ENCODE results near the gene PRSS53. TPM values are rescaled to one million over a fixed set of nuclear protein-coding genes. Genes with fewer than 3 reads are reported as not detected.
A peak's percentile ranks its signal among the peaks of the same experiment; 100 is the strongest.

The PRSS53 gene
- total RNA-seq, 6 experiments from 2014 or later = 2.3 to 14.8 (median 3.9) TPM

GRCh38 chr16:31042866-31043265 is 45.9 kb downstream of the PRSS53 start:
- Histone ChIP-seq H3K4me1 (peaks cover 0 to 6% (median 0%) of the 10 kb centered on the region in 4 donors), H3K36me3 (peaks cover 0 to 35% (median 16%) of the 10 kb centered on the region in 4 donors), H3K4me3 (no peak overlapping the region), H3K27ac (no peak overlapping the region), H3K9me3 (no peaks in the 10 kb centered on the region), H3K27me3 (no peaks in the 10 kb centered on the region)
- WGBS (ENCODE audit: insufficient coverage, low coverage, low lambda C conversion rate, missing lambda C conversion rate) = 93% methylated on average over 5 of the region's 10 CpGs
- DNase-seq = no peak
- no peak for ATAC-seq
- TF ChIP-seq CTCF (IDR thresholded peaks at IDR 0.05) = no peak
- TF ChIP-seq POLR2A (IDR thresholded peaks at IDR 0.05) = no peak
- intact Hi-C loops (cut with DNase I) = loop anchor here in 1 of 2 donors (10.0 kb wide), 1 partner anchor 58 kb away; the partner anchor contains the start of gene HSD3B7

- no peak overlapping the region for H3K4me3 ChIP-seq
- peaks cover 4 to 53% (median 19%) of the 10 kb centered on the region in 4 donors for H3K36me3 ChIP-seq
- DNase-seq (no peak), ATAC-seq (no peak)
- TF ChIP-seq POLR2A (IDR thresholded peaks at IDR 0.05) (no peak), CTCF (IDR thresholded peaks at IDR 0.05) (no peak)
- H3K4me1 ChIP-seq = peaks cover 0 to 17% (median 3%) of the 10 kb centered on the region in 4 donors
- intact Hi-C loops (cut with DNase I) = no loop called here
- WGBS (ENCODE audit: insufficient coverage, low coverage, low lambda C conversion rate, missing lambda C conversion rate) = 100% methylated on average over 2 of the region's 2 CpGs
- H3K9me3 ChIP-seq = no peaks in the 10 kb centered on the region
- H3K27ac ChIP-seq = no peak overlapping the region
- no peaks in the 10 kb centered on the region for H3K27me3 ChIP-seq
These were observed 49.8 kb downstream of the PRSS53 start for GRCh38 chr16:31038993-31039392.

GRCh38 chr16:31036691-31037090 is 52.1 kb downstream of the PRSS53 start:
- Histone ChIP-seq H3K4me3 (no peak overlapping the region), H3K27me3 (no peaks in the 10 kb centered on the region), H3K4me1 (peaks cover 0 to 11% (median 5%) of the 10 kb centered on the region in 4 donors), H3K27ac (no peak overlapping the region), H3K9me3 (no peaks in the 10 kb centered on the region), H3K36me3 (peaks cover 4 to 45% (median 14%) of the 10 kb centered on the region in 4 donors)
- no peak for TF ChIP-seq POLR2A (IDR thresholded peaks at IDR 0.05)
- TF ChIP-seq CTCF (IDR thresholded peaks at IDR 0.05) = no peak
- WGBS (ENCODE audit: insufficient coverage, low coverage, low lambda C conversion rate, missing lambda C conversion rate) = 60% methylated on average over 1 of the region's 2 CpGs
- DNase-seq = no peak
- intact Hi-C loops (cut with DNase I) = no loop called here
- ATAC-seq = no peak

GRCh38 chr16:31033709-31034492 is 54.8 kb downstream of the PRSS53 start:
- peaks cover 0 to 11% (median 5%) of the 10 kb centered on the region in 4 donors for H3K4me1 ChIP-seq
- H3K36me3 ChIP-seq = peaks cover 3 to 29% (median 6%) of the 10 kb centered on the region in 4 donors
- H3K4me3 ChIP-seq = peak overlapping the region; percentile 73 to 95 (median 81)
- intact Hi-C loops (cut with DNase I) = no loop called here
- H3K27ac ChIP-seq = peak overlapping the region; percentile 87 to 98 (median 97)
- peak; percentile 80 to 85 (median 82) for ATAC-seq
- TF ChIP-seq CTCF (IDR thresholded peaks at IDR 0.05) = no peak
- peak; percentile 87 for TF ChIP-seq POLR2A (IDR thresholded peaks at IDR 0.05)
- H3K27me3 ChIP-seq = no peaks in the 10 kb centered on the region
- H3K9me3 ChIP-seq = no peaks in the 10 kb centered on the region
- WGBS (ENCODE audit: insufficient coverage, low coverage, low lambda C conversion rate, missing lambda C conversion rate) = 0% methylated on average over 21 of the region's 47 CpGs
- DNase-seq = peak; percentile 95 to 96 (median 96)

Other genes starting within 250 kb of the PRSS53 start
- 10 to 100 TPM in 2 of 6 experiments, 1 to 10 TPM in 4; 5.9 to 14.3 (median 7.9) TPM for gene BCL7C, start 194.9 kb downstream of the PRSS53 start, total RNA-seq
- gene CTF1, start 192.3 kb downstream of the PRSS53 start, total RNA-seq = under 1 TPM in 4 of 6 experiments, not detected in 2; 0.13 to 0.74 (median 0.43) TPM
- gene FBXL19, start 165.4 kb downstream of the PRSS53 start, total RNA-seq = 1 to 10 TPM; 2.8 to 8.0 (median 3.4) TPM
- 10 to 100 TPM; 27.7 to 56.6 (median 31.6) TPM for gene ORAI3, start 139.9 kb downstream of the PRSS53 start, total RNA-seq
- 1 to 10 TPM; 3.7 to 7.4 (median 6.9) TPM for gene SETD1A, start 131.2 kb downstream of the PRSS53 start, total RNA-seq
- 100 to 1,000 TPM in 3 of 6 experiments, 10 to 100 TPM in 3; 54.6 to 219 (median 86.9) TPM for gene HSD3B7, start 103.7 kb downstream of the PRSS53 start, total RNA-seq
- gene STX1B, start 78.3 kb downstream of the PRSS53 start, total RNA-seq = 1 to 10 TPM in 4 of 6 experiments, under 1 TPM in 2; 0.61 to 4.5 (median 2.6) TPM
- 10 to 100 TPM; 18.8 to 52.8 (median 23.6) TPM for gene STX4, start 55.4 kb downstream of the PRSS53 start, total RNA-seq
- 1 to 10 TPM; 2.0 to 4.6 (median 3.5) TPM for gene ZNF668, start 14.7 kb downstream of the PRSS53 start, total RNA-seq
- gene ZNF646, start 14.5 kb downstream of the PRSS53 start, total RNA-seq = 1 to 10 TPM; 4.2 to 5.0 (median 4.5) TPM
- 100 to 1,000 TPM; 102 to 297 (median 199) TPM for gene VKORC1, start 5.9 kb upstream of the PRSS53 start, total RNA-seq
- 10 to 100 TPM; 34.8 to 61.5 (median 41.8) TPM for gene BCKDK, start 19.4 kb upstream of the PRSS53 start, total RNA-seq
- gene KAT8, start 28.7 kb upstream of the PRSS53 start, total RNA-seq = 10 to 100 TPM; 20.4 to 29.9 (median 25.2) TPM
- 10 to 100 TPM in 4 of 6 experiments, 1 to 10 TPM in 2; 5.6 to 20.0 (median 13.1) TPM for gene PRSS8, start 46.8 kb upstream of the PRSS53 start, total RNA-seq
- gene PRSS36, start 61.1 kb upstream of the PRSS53 start, total RNA-seq = 1 to 10 TPM in 3 of 6 experiments, under 1 TPM in 3; 0.25 to 1.6 (median 1.0) TPM
- 10 to 100 TPM; 18.7 to 69.7 (median 40.4) TPM for gene FUS, start 91.2 kb upstream of the PRSS53 start, total RNA-seq
- 10 to 100 TPM in 3 of 6 experiments, 1 to 10 TPM in 3; 5.7 to 14.9 (median 9.6) TPM for gene PYCARD, start 113.8 kb upstream of the PRSS53 start, total RNA-seq
- gene TRIM72, start 125.2 kb upstream of the PRSS53 start, total RNA-seq = under 1 TPM in 1 of 6 experiments, not detected in 5; 0.06 TPM
- gene PYDC1, start 128.2 kb upstream of the PRSS53 start, total RNA-seq = not detected
- gene ITGAM, start 171.0 kb upstream of the PRSS53 start, total RNA-seq = 10 to 100 TPM in 1 of 6 experiments, 1 to 10 TPM in 5; 2.7 to 11.6 (median 4.3) TPM

All from right lobe of liver (tissue), 6 donors.